ENCODE results near the gene PIGZ. TPM values are rescaled to one million over a fixed set of nuclear protein-coding genes. Genes with fewer than 3 reads are reported as not detected.
A peak's percentile ranks its signal among the peaks of the same experiment; 100 is the strongest.

PIGZ gene
- total and polyA plus RNA-seq, 9 of the 15 experiments (the other 6 are each of a cell fraction or from before 2014, with no cell fraction given): 0.15 to 1.8 (median 0.76) TPM

- Histone ChIP-seq H3K36me3 (ENCODE audit: control insufficient read depth, insufficient read depth, low read length) (no peaks in the 10 kb centered on the region), H3K9me1 (ENCODE audit: control insufficient read depth, insufficient read depth, low read length) (no peaks in the 10 kb centered on the region), H4K20me1 (replicated peaks; ENCODE audit: control insufficient read depth, insufficient read depth, low read length) (no peaks in the 10 kb centered on the region), H3K27me3 (ENCODE audit: control insufficient read depth in 2 of 2, insufficient read depth in 2 of 2, low read length in 2 of 2) (no peaks in the 10 kb centered on the region), H3K27ac (ENCODE audit: extremely low read depth, low read depth, low read length) (no peak overlapping the region), H2AFZ (ENCODE audit: low read depth, low read length) (no peak overlapping the region), H3K79me2 (ENCODE audit: control insufficient read depth, insufficient read depth, low read length) (no peaks in the 10 kb centered on the region), H3K4me2 (ENCODE audit: insufficient read depth, low read length) (no peak overlapping the region), H3K4me3 (no peak overlapping the region), H3K4me1 (replicated peaks in 1 of 2; ENCODE audit: control insufficient read depth in 2 of 2, insufficient read depth in 2 of 2, low read length in 2 of 2) (peaks cover 15 to 22% of the 10 kb centered on the region in 2 experiments), H3K9ac (ENCODE audit: insufficient read depth in 1 of 2, low read depth in 2 of 2, low read length in 2 of 2) (no peak overlapping the region), H3K9me3 (replicated peaks; ENCODE audit: control insufficient read depth, insufficient read depth, low read depth, low read length) (peaks cover 11% of the 10 kb centered on the region)
- intact Hi-C loops (cut with micrococcal nuclease) (no loop called here), in situ Hi-C loops (cut with MboI) (loop anchor here (25.0 kb wide), 1 partner anchor 529 kb away; no protein-coding TSS in a partner anchor)
- FAIRE-seq: no peak
- DNase-seq (ENCODE audit: extremely low read depth in 1 of 4, low spot score in 3 of 4): peak in 2 of 4 experiments; percentile 24 to 30
- no peak for ATAC-seq
- CTCF ChIA-PET (ENCODE audit: low intra/inter-chr PET ratio): no interaction called here
- no TSS peak for BruUV-seq (replicated peaks)
- 7% methylated on average over 1 of the region's 1 CpG for WGBS (ENCODE audit: insufficient coverage, low coverage, missing lambda C conversion rate)
- POLR2A ChIA-PET: interaction anchor here (1.0 kb wide), 1 partner anchor 12 kb away, joined by 3 read pairs; no protein-coding TSS in a partner anchor
- TF ChIP-seq BHLHE40 (IDR thresholded peaks at IDR 0.05; ENCODE audit: low read length) (no peak), ZNF280B (CRISPR knock-in tag; IDR thresholded peaks at IDR 0.05) (0 out of 2 replicates have a peak, but pooled peaks have one; percentile 36), SMARCA5 (IDR thresholded peaks at IDR 0.05) (peak; percentile 92), MLLT1 (IDR thresholded peaks at IDR 0.05) (peak; percentile 42 to 51; a peak in 1 of 4 replicates), BRD9 (IDR thresholded peaks at IDR 0.05; ENCODE audit: low read depth, partially characterized antibody) (peak; percentile 45), BMI1 (IDR thresholded peaks at IDR 0.05; ENCODE audit: low read length) (no peak), TRIM28 (IDR thresholded peaks at IDR 0.05) (peak; percentile 99), POLR2H (tag; IDR thresholded peaks at IDR 0.05; ENCODE audit: low read depth) (no peak), STAG1 (CRISPR knock-in tag; IDR thresholded peaks at IDR 0.05; ENCODE audit: borderline replicate concordance) (no peak), BCLAF1 (IDR thresholded peaks at IDR 0.05; ENCODE audit: borderline replicate concordance in 1 of 2, control insufficient read depth in 1 of 2, low read depth in 2 of 2, low read length in 1 of 2) (no peak), CBFA2T3 (IDR thresholded peaks at IDR 0.05) (peak; percentile 11; the same call in 1 of the 2 replicates), FIP1L1 (IDR thresholded peaks at IDR 0.05; ENCODE audit: low read depth, low read length, poor library complexity, severe bottlenecking) (no peak)
Measured at GRCh38 chr3:196983186-196983585, 14.6 kb upstream of the PIGZ start.
